SK-N-SH treated with all-trans-retinoic acid at 6 μM for 48 hours (cell line): ENCODE measurements around the gene PER2.

Experiments used
- ARNTL ChIP-seq: fragments of 450-650 bp; formaldehyde crosslinking; IDR thresholded peaks from 2 replicates; pipeline ENCODE4 v1.5.0; 2020; ENCODE audit warnings: low read depth, mild to moderate bottlenecking, moderate library complexity, borderline replicate concordance
- PPARA ChIP-seq: fragments of 250-450 bp; sonication (Bioruptor Pico); IDR thresholded peaks from 2 replicates; pipeline ENCODE4 v1.5.0; 2020; ENCODE audit warnings: mild to moderate bottlenecking, borderline replicate concordance
- RARB ChIP-seq: fragments of 250-450 bp; sonication (Bioruptor Pico); IDR thresholded peaks from 2 replicates; pipeline ENCODE4 v1.8.0; 2021; ENCODE audit warnings: mild to moderate bottlenecking, moderate library complexity
- TCF4 ChIP-seq: fragments of 250-450 bp; sonication (Bioruptor Pico); IDR thresholded peaks from 2 replicates; pipeline ENCODE4 v1.8.0; 2021; ENCODE audit warnings: mild to moderate bottlenecking, moderate library complexity, borderline replicate concordance
- ZFP30 ChIP-seq: fragments of 450-650 bp; formaldehyde crosslinking; IDR thresholded peaks from 2 replicates; pipeline ENCODE4 v1.5.0; 2022; ENCODE audit warnings: mild to moderate bottlenecking, moderate library complexity
- ZNF565 ChIP-seq: fragments of 450-650 bp; formaldehyde crosslinking; conservative IDR thresholded peaks from 2 replicates; pipeline ENCODE4 v1.5.0; 2020; ENCODE audit warnings: low read depth, mild to moderate bottlenecking, moderate library complexity
- TF ChIP-seq, protein P1 (sequence below): fragments of 250-450 bp; sonication (Bioruptor Pico); IDR thresholded peaks from 2 replicates; pipeline ENCODE4 v1.8.0; 2020; ENCODE audit warnings: mild to moderate bottlenecking, moderate library complexity, borderline replicate concordance

- no peak for TF ChIP-seq ARNTL
- no peak for TF ChIP-seq PPARA
- TF ChIP-seq, protein P1, sequence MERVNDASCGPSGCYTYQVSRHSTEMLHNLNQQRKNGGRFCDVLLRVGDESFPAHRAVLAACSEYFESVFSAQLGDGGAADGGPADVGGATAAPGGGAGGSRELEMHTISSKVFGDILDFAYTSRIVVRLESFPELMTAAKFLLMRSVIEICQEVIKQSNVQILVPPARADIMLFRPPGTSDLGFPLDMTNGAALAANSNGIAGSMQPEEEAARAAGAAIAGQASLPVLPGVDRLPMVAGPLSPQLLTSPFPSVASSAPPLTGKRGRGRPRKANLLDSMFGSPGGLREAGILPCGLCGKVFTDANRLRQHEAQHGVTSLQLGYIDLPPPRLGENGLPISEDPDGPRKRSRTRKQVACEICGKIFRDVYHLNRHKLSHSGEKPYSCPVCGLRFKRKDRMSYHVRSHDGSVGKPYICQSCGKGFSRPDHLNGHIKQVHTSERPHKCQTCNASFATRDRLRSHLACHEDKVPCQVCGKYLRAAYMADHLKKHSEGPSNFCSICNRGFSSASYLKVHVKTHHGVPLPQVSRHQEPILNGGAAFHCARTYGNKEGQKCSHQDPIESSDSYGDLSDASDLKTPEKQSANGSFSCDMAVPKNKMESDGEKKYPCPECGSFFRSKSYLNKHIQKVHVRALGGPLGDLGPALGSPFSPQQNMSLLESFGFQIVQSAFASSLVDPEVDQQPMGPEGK (CRISPR knock-in tag) = no peak
- TF ChIP-seq RARB (CRISPR knock-in tag) = no peak
- TF ChIP-seq TCF4 (CRISPR knock-in tag) = no peak
- TF ChIP-seq ZFP30 = no peak
- no peak for TF ChIP-seq ZNF565 (CRISPR knock-in tag)
Measured at GRCh38 chr2:238267341-238267710, 21.1 kb downstream of the PER2 start.
